Measurements from ENCODE around the gene TAS2R19. TPM values are rescaled to one million over a fixed set of nuclear protein-coding genes. Genes with fewer than 3 reads are reported as not detected.

The TAS2R19 gene
- total RNA-seq, 1 donor from 2014 or later: 3.9 TPM

DNA sequence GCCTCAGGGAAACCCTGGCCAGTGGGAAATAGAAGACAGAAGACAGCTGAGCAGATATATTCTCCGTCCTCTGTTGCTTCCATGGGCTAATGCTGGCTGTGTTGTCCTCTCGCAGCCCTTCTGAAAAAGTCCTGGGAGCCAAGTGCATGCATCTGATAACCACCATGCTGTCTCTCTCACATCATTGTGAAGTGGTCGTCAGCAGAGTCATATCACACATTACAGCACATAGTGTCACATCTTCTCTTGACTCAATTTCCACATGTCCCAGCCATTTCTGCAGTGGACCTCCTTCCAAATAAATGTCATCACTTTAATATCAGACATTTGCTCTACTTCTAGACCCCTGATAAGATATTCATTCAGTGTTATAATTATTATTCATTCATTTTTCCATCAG, 28.1 kb downstream of the TAS2R19 start:
- no peak for DNase-seq (ENCODE audit: low read depth, low spot score)

DNA sequence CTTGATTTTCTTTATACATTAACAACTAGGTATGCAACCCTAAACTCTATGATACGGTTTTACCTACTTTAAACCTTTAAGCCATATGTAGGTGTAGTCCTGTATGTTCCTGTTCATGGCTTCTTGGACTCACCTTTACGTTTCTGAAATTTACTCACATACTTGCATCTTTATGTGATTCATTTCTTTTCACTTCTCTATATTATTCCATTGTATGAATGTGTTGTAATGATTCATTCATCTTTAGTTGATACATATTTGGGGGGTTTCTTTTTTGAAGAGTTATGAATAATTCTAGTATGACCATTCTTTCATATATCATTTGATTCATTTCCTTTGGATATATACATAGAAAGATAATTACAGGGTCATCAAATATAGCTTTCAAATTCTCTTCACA, 33.3 kb downstream of the TAS2R19 start:
- DNase-seq (ENCODE audit: low read depth, low spot score): no peak

DNA sequence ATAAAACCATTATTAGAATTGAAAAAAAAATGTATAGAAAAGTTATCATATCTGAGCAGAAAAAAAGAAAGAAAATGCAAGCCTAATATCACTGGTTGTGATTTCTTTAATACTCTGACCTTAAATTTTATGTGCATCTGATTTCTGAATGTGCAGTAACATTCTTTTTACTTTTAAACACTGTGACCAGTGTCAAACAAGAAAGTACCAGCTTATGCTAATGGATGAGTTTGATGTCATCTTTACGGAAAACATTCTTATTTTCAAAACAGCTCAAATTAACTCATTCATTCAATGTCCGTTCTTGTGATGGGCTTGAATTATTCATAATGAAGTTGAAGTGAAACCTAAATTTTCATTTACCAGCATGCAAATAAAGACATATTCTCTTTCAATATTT, 35.6 kb downstream of the TAS2R19 start, which contains the start of gene TAS2R50:
TAS2R50 (minus strand) TSS at position 101 of the 400 bp plus-strand sequence; CDS start at position 49, 52 bp downstream.
- DNase-seq (ENCODE audit: low read depth, low spot score): no peak

DNA sequence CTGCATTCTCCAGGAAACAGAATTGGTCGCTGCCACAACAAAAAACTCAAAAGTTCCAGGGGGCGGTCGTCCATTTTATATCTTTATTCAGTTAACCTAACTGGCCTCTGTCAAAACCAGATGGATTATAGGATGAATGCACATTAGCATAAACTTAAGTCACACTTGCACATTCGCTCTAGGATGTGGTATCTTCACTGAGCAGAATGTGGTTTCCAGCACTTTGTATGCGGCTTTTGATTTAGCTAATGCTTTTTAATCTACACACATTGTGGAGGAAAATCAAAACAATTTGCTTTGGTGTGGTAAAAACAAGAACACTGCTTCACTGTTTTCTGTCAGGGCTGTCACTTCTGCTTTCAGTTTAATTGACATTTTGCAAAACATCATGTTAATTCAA, 40.2 kb downstream of the TAS2R19 start:
- no peak for DNase-seq (ENCODE audit: low read depth, low spot score)

DNA sequence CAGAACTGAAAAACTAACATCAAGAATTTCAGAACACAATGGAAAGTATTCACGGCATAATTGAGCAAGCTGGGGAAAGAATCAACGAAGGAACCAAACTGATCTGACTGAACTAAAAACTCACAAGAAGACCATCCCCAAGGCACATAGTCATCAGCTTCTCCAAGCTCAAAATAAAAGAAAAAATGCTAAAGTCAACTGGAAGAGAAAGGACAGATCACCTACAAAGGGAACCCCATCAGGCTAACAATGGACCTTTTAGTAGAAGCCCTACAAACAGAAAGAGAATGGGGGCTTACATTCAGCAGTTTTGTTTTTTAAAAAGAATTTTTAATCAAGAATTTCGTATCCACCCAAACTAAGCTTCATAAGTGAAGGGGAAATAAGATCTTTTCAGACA, 47.5 kb downstream of the TAS2R19 start:
- DNase-seq (ENCODE audit: low read depth, low spot score): no peak

Other genes with a start within 250 kb of the TAS2R19 start
- not detected in 2 replicates for gene TAS2R7, start 220.0 kb downstream of the TAS2R19 start, total RNA-seq
- 0.13 TPM in 1 of 2 replicates, not detected in the other for gene TAS2R8, start 215.3 kb downstream of the TAS2R19 start, total RNA-seq
- not detected in 2 replicates for gene TAS2R9, start 212.5 kb downstream of the TAS2R19 start, total RNA-seq
- 0.53 and 0.74 TPM in 2 replicates for gene TAS2R10, start 196.3 kb downstream of the TAS2R19 start, total RNA-seq
- 0.21 and 0.46 TPM in 2 replicates for gene PRR4, start 173.1 kb downstream of the TAS2R19 start, total RNA-seq
- 7.4 and 8.4 TPM in 2 replicates for gene PRH1, start 138.4 kb downstream of the TAS2R19 start, total RNA-seq
- gene TAS2R13, start 113.1 kb downstream of the TAS2R19 start, total RNA-seq: 0.56 and 0.73 TPM in 2 replicates
- gene PRH2, start 93.4 kb downstream of the TAS2R19 start, total RNA-seq: not detected in 2 replicates
- gene TAS2R14, start 83.4 kb downstream of the TAS2R19 start, total RNA-seq: 0.92 and 1.4 TPM in 2 replicates
- 1.1 and 1.6 TPM in 2 replicates for gene TAS2R50, start 35.7 kb downstream of the TAS2R19 start, total RNA-seq
- gene TAS2R20, start 24.3 kb downstream of the TAS2R19 start, total RNA-seq: 2.2 TPM in 2 replicates
- 2.6 and 3.2 TPM in 2 replicates for gene TAS2R31, start 8.8 kb upstream of the TAS2R19 start, total RNA-seq
- gene TAS2R46, start 39.7 kb upstream of the TAS2R19 start, total RNA-seq: 1.3 and 1.6 TPM in 2 replicates
- gene TAS2R43, start 69.7 kb upstream of the TAS2R19 start, total RNA-seq: 0.40 and 1.3 TPM in 2 replicates
- 2.2 and 3.5 TPM in 2 replicates for gene TAS2R30, start 112.0 kb upstream of the TAS2R19 start, total RNA-seq
- 5.0 and 5.2 TPM in 2 replicates for gene SMIM10L1, start 148.6 kb upstream of the TAS2R19 start, total RNA-seq
- not detected in 2 replicates for gene TAS2R42, start 164.3 kb upstream of the TAS2R19 start, total RNA-seq
- not detected in 2 replicates for gene PRB3, start 247.1 kb upstream of the TAS2R19 start, total RNA-seq

Data from pulmonary artery endothelial cell (primary cell).